Loucy (cell line): ENCODE data around the gene JPT2.

Experiments
- H2AFZ ChIP-seq: fragments of 200-600 bp; sonication (generic); 2 replicates; pipeline ENCODE4 v1.6.0; 2016; ENCODE audit warnings: antibody characterized with exemption, mild to moderate bottlenecking, low read length, moderate library complexity
- H3F3A ChIP-seq: fragments of 200-600 bp; 2 replicates; pipeline ENCODE4 v1.6.0; 2016; ENCODE audit warnings: antibody characterized with exemption, low read depth, mild to moderate bottlenecking
- H3K27me3 ChIP-seq: fragments of 200-600 bp; sonication (generic); 2 replicates; pipeline ENCODE4 v1.6.1; 2014; ENCODE audit warnings: low read length, mild to moderate bottlenecking; ENCODE audit not compliant: insufficient read depth, poor library complexity, severe bottlenecking
- H3K36me3 ChIP-seq: fragments of 200-600 bp; sonication (generic); 2 replicates; pipeline ENCODE4 v1.6.1; 2016; ENCODE audit warnings: low read length; ENCODE audit not compliant: insufficient read depth
- H3K4me1 ChIP-seq: fragments of 200-600 bp; sonication (generic); 2 replicates; pipeline ENCODE4 v1.5.1; 2014; ENCODE audit warnings: low read length, mild to moderate bottlenecking; ENCODE audit not compliant: insufficient read depth, poor library complexity, severe bottlenecking
- H3K4me2 ChIP-seq: fragments of 200-600 bp; sonication (generic); 2 replicates; pipeline ENCODE4 v1.6.0; 2014; ENCODE audit warnings: antibody characterized with exemption, low read length, low read depth, mild to moderate bottlenecking; ENCODE audit not compliant: poor library complexity, severe bottlenecking
- H3K4me3 ChIP-seq: fragments of 200-600 bp; sonication (generic); 2 replicates; pipeline ENCODE4 v1.5.1; 2014; ENCODE audit warnings: low read length, mild to moderate bottlenecking, mixed read lengths; ENCODE audit not compliant: poor library complexity, severe bottlenecking
- H3K79me2 ChIP-seq: fragments of 200-600 bp; sonication (generic); 2 replicates; pipeline ENCODE4 v1.6.1; 2014; ENCODE audit warnings: low read length; ENCODE audit not compliant: insufficient read depth
- H3K9ac ChIP-seq: fragments of 200-600 bp; sonication (generic); 2 replicates; pipeline ENCODE4 v1.6.0; 2014; ENCODE audit warnings: mild to moderate bottlenecking, low read depth, low read length, moderate library complexity; ENCODE audit not compliant: poor library complexity, severe bottlenecking
- H3K9me2 ChIP-seq: fragments of 200-600 bp; sonication (generic); replicated peaks from 2 replicates; pipeline ENCODE4 v1.6.1; 2016; ENCODE audit warnings: low read depth, low read length, mixed read lengths
- H3K9me3 ChIP-seq: fragments of 200-600 bp; sonication (generic); 2 replicates; pipeline ENCODE4 v1.6.1; 2014; ENCODE audit warnings: mild to moderate bottlenecking, antibody characterized with exemption, low read length, low read depth; ENCODE audit not compliant: insufficient read depth
- H4K20me1 ChIP-seq: fragments of 200-600 bp; sonication (generic); 2 replicates; pipeline ENCODE4 v1.6.0; 2014; ENCODE audit warnings: antibody characterized with exemption, low read length, mild to moderate bottlenecking; ENCODE audit not compliant: insufficient read depth, poor library complexity, severe bottlenecking
- EZH2phosphoT487 ChIP-seq: fragments of 200-600 bp; IDR thresholded peaks from 2 replicates; pipeline ENCODE4 v1.6.1; 2018; ENCODE audit warnings: antibody characterized with exemption, mild to moderate bottlenecking, moderate library complexity, borderline replicate concordance
- TF ChIP-seq, protein P1 (sequence below): fragments of 200-600 bp; sonication (generic); conservative IDR thresholded peaks from 2 replicates; pipeline ENCODE4 v1.5.1; 2014; ENCODE audit warnings: mild to moderate bottlenecking, antibody characterized with exemption, low read length

Gene JPT2

DNA sequence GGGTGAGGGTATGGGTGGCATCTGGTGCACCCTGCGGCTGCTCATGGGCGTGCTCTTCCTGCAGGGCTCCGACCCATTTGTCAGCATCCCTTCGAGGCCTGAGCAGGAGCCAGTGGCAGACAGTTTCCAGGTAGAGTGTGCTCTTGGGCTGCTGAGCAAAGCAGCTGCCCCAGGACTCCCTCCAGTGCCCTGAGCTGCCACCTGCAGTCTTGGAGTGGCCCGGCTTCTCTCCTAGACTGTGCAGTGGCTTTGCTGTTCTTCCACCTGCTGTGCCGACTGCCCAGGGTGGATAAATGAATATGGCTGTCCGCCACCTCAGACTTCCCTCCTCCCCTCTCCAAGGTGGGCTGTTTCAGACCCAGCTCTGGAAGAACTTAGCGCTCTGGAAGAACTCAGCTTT is 10.8 kb upstream of the JPT2 start:
- Histone ChIP-seq H3K4me2 (no peak overlapping the region), H3K4me1 (no peaks in the 10 kb centered on the region), H3K9ac (no peak overlapping the region), H3K9me2 (no peaks in the 10 kb centered on the region), H2AFZ (no peak overlapping the region), H3F3A (no peaks in the 10 kb centered on the region), H3K9me3 (no peaks in the 10 kb centered on the region), H3K4me3 (no peak overlapping the region), H3K36me3 (peaks cover 35% of the 10 kb centered on the region; the same call in 1 of the 2 replicates), H3K27me3 (no peaks in the 10 kb centered on the region), H4K20me1 (no peaks in the 10 kb centered on the region), H3K79me2 (no peaks in the 10 kb centered on the region)
- TF ChIP-seq, protein P1, sequence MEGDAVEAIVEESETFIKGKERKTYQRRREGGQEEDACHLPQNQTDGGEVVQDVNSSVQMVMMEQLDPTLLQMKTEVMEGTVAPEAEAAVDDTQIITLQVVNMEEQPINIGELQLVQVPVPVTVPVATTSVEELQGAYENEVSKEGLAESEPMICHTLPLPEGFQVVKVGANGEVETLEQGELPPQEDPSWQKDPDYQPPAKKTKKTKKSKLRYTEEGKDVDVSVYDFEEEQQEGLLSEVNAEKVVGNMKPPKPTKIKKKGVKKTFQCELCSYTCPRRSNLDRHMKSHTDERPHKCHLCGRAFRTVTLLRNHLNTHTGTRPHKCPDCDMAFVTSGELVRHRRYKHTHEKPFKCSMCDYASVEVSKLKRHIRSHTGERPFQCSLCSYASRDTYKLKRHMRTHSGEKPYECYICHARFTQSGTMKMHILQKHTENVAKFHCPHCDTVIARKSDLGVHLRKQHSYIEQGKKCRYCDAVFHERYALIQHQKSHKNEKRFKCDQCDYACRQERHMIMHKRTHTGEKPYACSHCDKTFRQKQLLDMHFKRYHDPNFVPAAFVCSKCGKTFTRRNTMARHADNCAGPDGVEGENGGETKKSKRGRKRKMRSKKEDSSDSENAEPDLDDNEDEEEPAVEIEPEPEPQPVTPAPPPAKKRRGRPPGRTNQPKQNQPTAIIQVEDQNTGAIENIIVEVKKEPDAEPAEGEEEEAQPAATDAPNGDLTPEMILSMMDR: no peak
- no peak for TF ChIP-seq EZH2phosphoT487

DNA sequence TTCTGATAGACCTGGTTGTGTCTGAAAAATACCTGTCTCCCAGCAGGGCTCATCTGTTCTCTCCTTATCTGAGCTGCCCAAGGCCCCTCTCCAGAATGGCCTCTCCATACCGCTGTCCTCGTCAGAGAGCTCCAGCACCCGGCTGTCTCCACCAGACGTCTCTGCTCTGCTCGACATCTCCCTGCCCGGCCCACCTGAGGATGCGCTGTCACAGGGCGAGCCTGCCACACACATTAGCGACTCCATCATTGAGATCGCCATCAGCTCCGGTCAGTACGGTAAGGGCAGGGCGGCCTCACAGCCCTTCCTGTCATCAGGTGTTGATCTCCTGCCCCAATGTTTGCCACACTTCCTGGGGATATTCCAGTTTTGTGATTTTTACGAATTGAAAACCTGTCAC is 10.2 kb upstream of the JPT2 start:
- peaks cover 38% of the 10 kb centered on the region; the same call in 1 of the 2 replicates for H3K36me3 ChIP-seq
- H3K4me1 ChIP-seq: no peaks in the 10 kb centered on the region
- no peaks in the 10 kb centered on the region for H3F3A ChIP-seq
- TF ChIP-seq, protein P1: no peak
- no peak for TF ChIP-seq EZH2phosphoT487
- no peak overlapping the region for H3K9ac ChIP-seq
- no peak overlapping the region for H2AFZ ChIP-seq
- H3K9me3 ChIP-seq: no peaks in the 10 kb centered on the region
- no peaks in the 10 kb centered on the region for H3K79me2 ChIP-seq
- no peaks in the 10 kb centered on the region for H4K20me1 ChIP-seq
- H3K4me3 ChIP-seq: no peak overlapping the region
- H3K9me2 ChIP-seq: no peaks in the 10 kb centered on the region
- no peaks in the 10 kb centered on the region for H3K27me3 ChIP-seq
- H3K4me2 ChIP-seq: no peak overlapping the region

DNA sequence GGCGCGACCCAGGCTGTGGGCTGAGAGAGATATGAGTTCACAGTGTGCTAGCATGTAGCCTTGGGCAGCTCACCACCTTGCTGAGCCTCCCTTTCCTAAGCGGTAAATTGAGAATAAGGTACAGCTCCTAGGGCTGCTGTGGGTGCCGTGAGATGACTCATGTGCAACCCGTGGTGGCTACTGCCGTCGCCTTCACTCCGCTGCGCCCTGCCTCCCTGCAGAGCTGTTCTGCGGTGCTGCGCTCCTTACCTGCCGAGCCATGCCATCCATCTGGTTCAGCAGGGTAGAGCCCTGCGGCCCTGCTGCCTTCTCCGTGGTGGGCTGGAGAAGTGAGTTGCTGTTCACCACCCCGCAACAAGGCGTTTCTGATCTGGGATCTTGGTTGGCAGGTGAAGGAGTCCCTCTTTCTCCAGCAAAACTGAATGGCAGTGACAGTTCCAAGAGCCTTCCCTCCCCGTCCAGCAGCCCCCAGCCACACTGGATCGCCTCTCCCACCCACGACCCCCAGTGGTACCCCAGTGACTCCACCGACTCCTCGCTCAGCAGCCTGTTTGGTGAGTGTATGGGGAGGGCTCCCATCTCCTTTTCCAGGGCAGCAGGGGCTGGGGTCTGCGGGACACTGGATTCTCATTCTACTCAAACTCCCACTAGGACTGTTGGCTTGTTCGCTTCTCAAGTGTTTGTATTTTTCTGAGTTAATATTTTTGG is 9.3 kb upstream of the JPT2 start:
- Histone ChIP-seq H4K20me1 (no peaks in the 10 kb centered on the region), H3K4me2 (no peak overlapping the region), H3K4me3 (no peak overlapping the region), H3K79me2 (no peaks in the 10 kb centered on the region), H3F3A (no peaks in the 10 kb centered on the region), H3K27me3 (no peaks in the 10 kb centered on the region), H3K9me2 (no peaks in the 10 kb centered on the region), H3K9ac (no peak overlapping the region), H2AFZ (no peak overlapping the region), H3K9me3 (no peaks in the 10 kb centered on the region), H3K36me3 (peaks cover 38% of the 10 kb centered on the region; the same call in 1 of the 2 replicates), H3K4me1 (no peaks in the 10 kb centered on the region)
- TF ChIP-seq, protein P1: no peak
- TF ChIP-seq EZH2phosphoT487: no peak
